ENCODE measurements around the gene PPP3CB.

Gene PPP3CB

GRCh38 chr10:73495884-73496674 lies at the start of gene PPP3CB:
PPP3CB (minus strand) TSS chr10:73496024; CDS start chr10:73495889, 135 bp downstream.
- peak; percentile 46 for DNase-seq

GRCh38 chr10:73545357-73545756 lies 49.5 kb upstream of the PPP3CB start:
- DNase-seq: no peak

GRCh38 chr10:73537709-73538108 lies 41.9 kb upstream of the PPP3CB start:
- no peak for DNase-seq

- DNase-seq: no peak
Measured at GRCh38 chr10:73537288-73537687, 41.5 kb upstream of the PPP3CB start.

GRCh38 chr10:73534857-73535256 lies 39.0 kb upstream of the PPP3CB start:
- no peak for DNase-seq

- peak; percentile 3 for DNase-seq
Measured at GRCh38 chr10:73529089-73529832, 33.4 kb upstream of the PPP3CB start.

- DNase-seq: no peak
Measured at GRCh38 chr10:73522263-73522662, 26.4 kb upstream of the PPP3CB start.

- no peak for DNase-seq
Measured at GRCh38 chr10:73519336-73519735, 23.5 kb upstream of the PPP3CB start.

- DNase-seq: no peak
Measured at GRCh38 chr10:73517166-73517888, 21.5 kb upstream of the PPP3CB start.

GRCh38 chr10:73512207-73512743 lies 16.5 kb upstream of the PPP3CB start:
- DNase-seq: no peak

GRCh38 chr10:73509695-73510094 lies 13.9 kb upstream of the PPP3CB start:
- no peak for DNase-seq

GRCh38 chr10:73506491-73506890 lies 10.7 kb upstream of the PPP3CB start:
- DNase-seq: no peak

- no peak for DNase-seq
Measured at GRCh38 chr10:73506074-73506473, 10.2 kb upstream of the PPP3CB start.

GRCh38 chr10:73503037-73503436 lies 7.2 kb upstream of the PPP3CB start:
- no peak for DNase-seq

- no peak for DNase-seq
Measured at GRCh38 chr10:73501651-73502050, 5.8 kb upstream of the PPP3CB start.

- no peak for DNase-seq
Measured at GRCh38 chr10:73497623-73498022, 1.8 kb upstream of the PPP3CB start.

GRCh38 chr10:73495226-73495883 lies 469 bp downstream of the PPP3CB start:
- peak; percentile 13 for DNase-seq

GRCh38 chr10:73494877-73495225 lies 973 bp downstream of the PPP3CB start:
- no peak for DNase-seq

GRCh38 chr10:73494213-73494612 lies 1.6 kb downstream of the PPP3CB start:
- DNase-seq: no peak

GRCh38 chr10:73493781-73494180 lies 2.0 kb downstream of the PPP3CB start:
- no peak for DNase-seq

- no peak for DNase-seq
Measured at GRCh38 chr10:73486601-73487000, 9.2 kb downstream of the PPP3CB start.

GRCh38 chr10:73485320-73485719 lies 10.5 kb downstream of the PPP3CB start:
- no peak for DNase-seq

- DNase-seq: no peak
Measured at GRCh38 chr10:73480158-73480557, 15.7 kb downstream of the PPP3CB start.

All from SHP77 treated with DMSO at 0.1 percent for 48 hours (cell line).